ENCODE data around the gene OR2A14.
"Not testable (repeated sequence)": the region's sequence is repeated elsewhere in the genome, so short reads cannot be mapped to it uniquely, and the experiment has no call there.

Gene OR2A14, protein sequence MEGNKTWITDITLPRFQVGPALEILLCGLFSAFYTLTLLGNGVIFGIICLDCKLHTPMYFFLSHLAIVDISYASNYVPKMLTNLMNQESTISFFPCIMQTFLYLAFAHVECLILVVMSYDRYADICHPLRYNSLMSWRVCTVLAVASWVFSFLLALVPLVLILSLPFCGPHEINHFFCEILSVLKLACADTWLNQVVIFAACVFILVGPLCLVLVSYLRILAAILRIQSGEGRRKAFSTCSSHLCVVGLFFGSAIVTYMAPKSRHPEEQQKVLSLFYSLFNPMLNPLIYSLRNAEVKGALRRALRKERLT

DNA sequence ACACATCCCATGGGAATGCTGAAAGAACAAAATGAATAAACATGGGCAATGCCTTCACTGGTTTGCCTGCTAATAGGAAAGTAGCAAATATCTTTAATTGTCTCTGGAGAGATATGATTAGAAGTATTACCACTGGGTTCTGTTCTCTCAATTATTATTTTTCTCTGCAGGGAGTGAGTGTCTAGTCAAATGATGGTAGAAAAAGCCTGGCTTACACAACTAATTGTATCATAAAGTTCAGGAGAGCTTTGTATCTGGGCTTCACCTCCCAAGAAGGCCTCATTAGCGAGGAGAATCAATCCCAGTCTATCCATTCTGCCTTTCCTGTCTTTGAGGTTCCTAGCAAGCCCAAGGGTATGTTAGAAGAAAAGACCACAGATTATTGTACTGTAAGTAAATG lies at the start of gene OR2A14:
Gene OR2A14, plus strand, starts transcription at position 301 of the 400 bp plus-strand sequence. CDS start 5,937 bp downstream, outside the sequence.
- no peak for DNase-seq

DNA sequence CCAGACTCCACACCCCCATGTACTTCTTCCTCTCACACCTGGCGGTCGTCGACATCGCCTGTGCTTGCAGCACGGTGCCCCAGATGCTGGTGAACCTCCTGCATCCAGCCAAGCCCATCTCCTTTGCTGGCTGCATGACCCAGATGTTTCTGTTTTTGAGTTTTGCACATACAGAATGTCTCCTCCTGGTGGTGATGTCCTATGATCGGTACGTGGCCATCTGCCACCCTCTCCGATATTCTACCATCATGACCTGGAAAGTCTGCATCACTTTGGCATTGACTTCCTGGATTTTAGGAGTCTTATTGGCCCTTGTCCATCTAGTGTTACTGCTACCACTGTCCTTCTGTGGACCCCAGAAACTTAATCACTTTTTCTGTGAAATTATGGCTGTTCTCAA lies 48.6 kb upstream of the OR2A14 start:
- DNase-seq = no peak

DNA sequence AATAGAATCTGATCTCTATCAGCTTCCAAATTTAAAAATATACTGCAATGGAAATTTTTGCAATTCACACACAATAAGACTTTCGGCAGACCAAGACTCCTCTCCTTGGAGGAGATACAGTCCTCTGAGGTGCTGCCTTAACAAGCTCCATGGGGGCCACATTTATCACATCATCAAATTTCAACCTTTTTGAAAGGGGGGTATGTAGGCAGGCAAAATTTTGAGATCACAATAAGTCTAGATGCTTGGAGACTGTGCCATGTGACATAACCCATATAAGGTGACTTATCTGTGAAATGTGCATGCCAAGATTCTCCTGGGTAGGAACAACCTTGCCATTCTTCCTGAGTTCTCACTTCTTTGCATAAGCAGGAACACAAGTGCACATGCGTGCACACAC lies 37.0 kb upstream of the OR2A14 start, which contains the start of gene OR2A12:
Gene OR2A12, plus strand, starts transcription at position 301 of the 400 bp plus-strand sequence. CDS start 8,830 bp downstream, outside the sequence.
- DNase-seq = no peak

DNA sequence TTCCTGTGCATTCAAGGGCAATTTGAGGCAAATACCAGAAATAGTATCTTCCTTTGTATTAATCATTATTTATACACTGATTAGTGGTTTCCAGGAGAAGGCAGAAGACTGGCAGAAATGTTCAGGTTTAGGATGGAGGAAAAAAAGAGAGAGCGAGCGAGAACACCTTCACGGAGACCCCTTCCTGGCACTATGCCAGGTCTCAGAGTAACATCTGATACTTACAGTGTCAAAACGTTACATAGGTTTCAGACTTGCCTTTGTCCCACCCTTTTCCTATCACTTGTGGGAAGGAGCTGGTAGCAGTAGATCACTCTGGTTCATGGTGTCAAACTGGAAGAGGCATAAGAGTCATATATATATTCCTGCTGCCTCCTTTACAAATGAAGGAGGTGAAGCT lies 36.2 kb upstream of the OR2A14 start:
- peak; percentile 5 for DNase-seq

DNA sequence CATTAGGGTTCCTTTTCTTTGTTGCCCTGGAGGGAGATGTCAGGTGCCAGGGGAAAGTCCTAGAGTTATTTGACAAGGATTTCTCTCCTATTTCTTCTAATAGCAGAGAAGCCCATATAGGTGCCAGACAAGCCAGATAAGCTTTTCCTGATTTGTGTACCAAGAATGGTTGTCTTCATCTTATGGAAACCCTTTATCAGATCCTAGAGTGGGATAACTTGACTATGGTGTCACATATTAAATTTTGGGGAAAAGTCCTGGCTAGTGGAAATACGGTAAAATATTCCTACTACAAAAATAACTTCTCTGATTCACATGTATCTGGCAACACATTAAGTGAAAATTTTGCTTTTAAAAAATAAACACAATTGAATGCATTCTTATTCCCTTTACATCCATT lies 35.7 kb upstream of the OR2A14 start:
- DNase-seq = no peak

DNA sequence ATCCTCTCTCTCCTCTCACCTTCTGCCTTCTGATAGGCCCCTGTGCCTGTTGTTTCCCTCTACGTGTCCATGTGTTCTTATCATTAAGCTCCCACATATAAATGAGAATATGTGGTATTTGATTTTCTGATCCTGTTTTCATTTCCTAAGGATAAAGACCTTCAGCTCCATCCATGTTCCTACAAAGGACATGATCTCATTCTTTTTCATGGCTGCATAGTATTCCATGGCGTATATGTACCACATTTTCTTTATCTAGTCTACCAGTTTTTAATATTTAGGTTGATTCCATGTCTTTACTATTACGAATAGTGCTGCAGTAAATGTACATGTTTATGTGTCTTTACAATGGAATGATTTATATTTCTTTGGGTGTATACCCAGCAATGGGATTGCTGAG lies 32.3 kb upstream of the OR2A14 start:
- DNase-seq = no peak

DNA sequence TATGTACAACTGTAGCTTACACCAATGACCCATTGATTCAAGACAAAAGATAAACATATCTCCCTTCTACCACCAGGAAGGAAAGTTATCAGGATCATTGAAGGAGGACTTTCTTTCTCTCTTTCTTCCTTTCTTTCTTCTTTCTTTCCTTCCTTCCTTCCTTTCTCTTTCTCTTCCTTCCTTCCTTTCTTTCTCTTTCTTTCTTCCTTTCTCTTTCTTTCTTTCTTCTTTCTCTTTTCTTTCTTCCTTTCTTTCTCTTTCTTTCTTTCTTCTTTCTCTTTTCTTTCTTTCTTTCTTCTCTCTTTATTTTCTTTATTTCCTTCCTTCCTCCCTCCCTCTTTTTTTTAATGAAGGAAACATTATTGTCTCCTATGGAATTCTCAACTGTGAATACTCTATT lies 24.2 kb upstream of the OR2A14 start:
- no peak for DNase-seq

DNA sequence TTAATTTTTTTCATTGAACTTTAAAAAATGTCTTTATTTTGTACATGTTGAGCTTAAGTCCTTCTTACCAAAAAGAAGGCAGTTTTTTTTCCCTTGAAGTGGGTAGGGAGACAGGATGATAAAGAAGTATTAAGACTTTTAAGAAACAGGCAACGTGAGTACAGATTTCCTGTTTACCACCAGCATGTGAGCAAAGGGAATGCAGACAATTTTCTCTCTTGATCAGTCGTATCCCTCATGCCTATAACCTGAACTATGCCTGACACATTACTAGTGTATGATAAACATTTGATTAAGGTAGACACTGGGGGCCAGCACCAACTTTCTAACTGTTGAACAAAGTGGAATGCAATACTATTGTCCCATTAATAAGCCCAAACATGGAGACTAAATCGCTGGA lies 22.4 kb upstream of the OR2A14 start:
- no peak for DNase-seq

DNA sequence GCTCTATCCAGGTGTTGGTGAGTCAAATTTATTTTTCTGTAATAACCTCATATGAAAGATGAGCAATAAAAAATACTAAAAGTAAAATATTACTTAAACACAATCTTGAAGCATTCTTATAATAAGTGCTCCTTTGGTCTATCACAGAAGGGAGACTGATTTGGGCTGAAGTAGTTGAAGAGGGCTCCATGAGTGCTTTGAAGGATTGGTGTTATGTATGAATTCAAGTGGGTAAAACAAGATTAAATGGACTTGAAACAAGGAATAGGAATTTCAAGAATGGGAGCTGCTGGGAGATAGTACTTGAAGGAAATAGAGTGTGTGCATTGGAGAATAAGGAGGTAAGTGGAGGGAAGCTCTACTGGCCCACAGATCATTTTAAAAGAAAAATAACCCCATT lies 20.9 kb upstream of the OR2A14 start:
- no peak for DNase-seq

DNA sequence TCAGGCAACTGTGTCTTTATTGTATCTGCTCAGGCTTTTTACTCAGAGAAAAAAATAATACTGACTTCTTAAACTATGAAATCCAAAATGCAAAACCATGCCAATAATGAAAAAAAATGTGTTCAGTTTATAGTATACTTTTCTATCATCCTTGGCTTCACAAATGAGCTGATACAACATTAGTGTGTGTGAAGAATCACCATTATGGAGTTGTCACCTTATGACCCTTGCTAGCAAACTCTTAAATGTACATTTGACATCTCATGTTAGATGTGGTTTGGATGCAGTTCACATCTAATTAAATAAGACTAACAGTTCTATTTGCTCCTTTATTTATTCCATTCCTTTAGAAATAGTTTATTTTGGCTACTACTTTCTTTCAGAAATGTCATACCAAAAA lies 17.8 kb upstream of the OR2A14 start:
- no peak for DNase-seq

DNA sequence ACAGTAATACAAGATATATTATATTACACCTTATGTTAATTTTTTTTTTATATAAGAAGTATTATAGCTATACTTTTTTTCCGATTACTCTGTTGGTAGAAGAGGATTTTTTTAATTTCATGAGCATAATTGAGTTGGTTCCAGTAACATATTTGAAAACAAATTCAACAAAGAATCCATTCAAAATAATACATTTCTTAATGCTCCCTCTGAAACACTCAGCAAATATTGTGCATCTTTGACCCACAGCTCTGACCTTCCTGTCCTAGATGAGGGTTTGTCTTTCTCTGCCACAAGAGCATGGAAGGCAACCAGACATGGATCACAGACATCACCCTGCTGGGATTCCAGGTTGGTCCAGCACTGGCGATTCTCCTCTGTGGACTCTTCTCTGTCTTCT lies 13.7 kb upstream of the OR2A14 start, which contains the start of gene OR2A2:
Gene OR2A2, plus strand, starts transcription at position 301 of the 400 bp plus-strand sequence. Its CDS starts 0 bp downstream, at position 301.
- DNase-seq = no peak

DNA sequence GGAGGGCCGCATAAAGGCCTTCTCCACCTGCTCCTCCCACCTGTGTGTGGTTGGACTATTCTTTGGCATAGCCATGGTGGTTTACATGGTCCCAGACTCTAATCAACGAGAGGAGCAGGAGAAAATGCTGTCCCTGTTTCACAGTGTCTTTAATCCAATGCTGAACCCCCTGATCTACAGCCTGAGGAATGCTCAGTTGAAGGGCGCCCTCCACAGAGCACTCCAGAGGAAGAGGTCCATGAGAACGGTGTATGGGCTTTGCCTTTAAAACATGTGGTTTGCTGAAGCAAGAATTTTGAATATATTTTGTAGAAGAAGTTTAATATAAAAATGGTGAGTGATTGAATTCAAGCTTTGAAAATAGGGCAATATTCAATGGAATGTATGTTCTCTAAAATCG lies 12.7 kb upstream of the OR2A14 start:
- no peak for DNase-seq

DNA sequence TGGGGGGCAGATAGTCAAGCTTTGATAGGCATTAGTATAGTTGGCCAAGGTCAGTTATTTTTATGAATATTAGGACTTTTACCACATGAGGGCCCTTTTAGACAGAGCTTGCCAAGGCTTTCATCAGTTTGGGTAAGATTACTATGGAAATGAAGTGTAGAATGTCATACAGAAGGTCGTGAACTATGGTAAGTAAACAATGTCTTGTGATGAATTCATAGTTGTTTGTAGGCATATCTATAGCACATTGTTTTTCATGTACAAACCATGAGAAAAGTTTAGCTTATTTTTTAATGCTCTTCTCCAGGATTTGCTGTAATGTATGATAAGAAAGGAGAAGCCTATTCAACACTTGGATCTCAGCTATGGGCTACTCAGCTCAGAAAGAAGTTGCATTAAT lies 9.3 kb upstream of the OR2A14 start:
- DNase-seq = no peak

DNA sequence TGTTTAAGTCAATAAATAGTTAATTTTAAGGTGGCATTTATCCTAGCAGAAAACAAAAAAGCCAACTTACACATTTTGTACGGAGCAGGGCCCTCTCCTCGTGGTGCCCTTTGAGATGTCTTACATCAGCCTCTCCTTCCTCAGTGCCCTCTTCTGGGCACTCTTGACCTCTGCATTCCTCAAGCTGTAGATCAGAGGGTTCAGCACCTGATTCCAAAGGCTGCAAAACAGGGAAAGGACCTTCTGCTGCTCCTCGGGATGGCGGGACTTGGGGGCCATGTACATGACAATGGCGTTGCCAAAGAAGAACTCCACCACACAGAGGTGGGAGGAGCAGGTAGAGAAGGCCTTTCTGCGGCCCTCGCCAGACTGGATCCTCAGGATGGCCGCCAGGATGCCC lies 4.6 kb upstream of the OR2A14 start:
- no peak for DNase-seq

DNA sequence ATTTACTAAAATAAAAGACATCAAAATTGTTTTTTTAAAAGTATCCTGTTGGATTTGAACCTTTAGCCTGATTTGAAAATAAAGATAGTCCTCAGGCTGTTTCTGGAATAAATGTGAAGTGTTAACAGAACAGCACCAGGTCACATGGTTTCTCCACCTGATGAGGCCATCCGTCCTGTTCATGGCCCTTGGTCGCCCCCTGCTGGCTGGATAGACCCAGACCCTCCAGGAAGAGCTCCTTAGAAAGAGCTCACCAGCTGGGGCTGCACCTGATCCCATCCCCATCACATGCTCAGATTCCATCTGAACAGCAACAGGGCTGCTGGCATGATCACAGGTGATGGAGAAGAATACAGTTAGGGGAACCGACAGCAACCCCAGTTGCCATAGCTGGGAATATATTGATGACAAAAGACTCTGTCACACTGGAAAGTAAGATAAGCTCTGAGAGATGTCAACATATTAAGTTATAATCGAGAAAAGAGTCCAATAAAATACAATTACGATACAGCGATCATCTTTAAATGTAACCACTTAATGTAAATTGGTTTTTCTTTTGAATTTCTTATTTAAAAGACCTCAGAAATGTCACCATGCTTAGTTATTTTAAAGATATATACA lies 4.8 kb downstream of the OR2A14 start:
- DNase-seq = peak; percentile 83

DNA sequence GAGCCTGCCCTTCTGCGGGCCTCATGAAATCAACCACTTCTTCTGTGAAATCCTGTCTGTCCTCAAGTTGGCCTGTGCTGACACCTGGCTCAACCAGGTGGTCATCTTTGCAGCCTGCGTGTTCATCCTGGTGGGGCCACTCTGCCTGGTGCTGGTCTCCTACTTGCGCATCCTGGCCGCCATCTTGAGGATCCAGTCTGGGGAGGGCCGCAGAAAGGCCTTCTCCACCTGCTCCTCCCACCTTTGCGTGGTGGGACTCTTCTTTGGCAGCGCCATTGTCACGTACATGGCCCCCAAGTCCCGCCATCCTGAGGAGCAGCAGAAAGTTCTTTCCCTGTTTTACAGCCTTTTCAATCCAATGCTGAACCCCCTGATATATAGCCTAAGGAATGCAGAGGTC lies 6.6 kb downstream of the OR2A14 start:
- DNase-seq = not testable (repeated sequence)

DNA sequence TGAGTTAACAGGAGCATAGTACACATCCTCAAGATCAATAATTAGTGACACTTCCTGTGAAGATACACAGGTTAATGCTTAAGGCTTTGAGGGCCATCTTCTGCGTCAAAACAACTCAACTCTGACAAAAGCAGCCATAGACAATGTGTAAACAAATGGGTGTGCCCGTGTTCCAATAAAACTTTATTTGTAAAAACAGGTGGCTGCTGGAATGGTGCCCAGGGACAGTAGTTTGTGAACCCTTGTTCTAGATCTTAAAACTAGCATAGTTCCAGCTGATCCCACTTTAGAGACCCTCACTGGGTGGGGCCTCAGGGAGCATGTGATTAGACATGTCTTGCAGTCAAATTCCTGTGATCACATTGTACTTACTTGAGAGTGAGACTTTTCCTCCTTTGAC lies 7.8 kb downstream of the OR2A14 start:
- DNase-seq = no peak

DNA sequence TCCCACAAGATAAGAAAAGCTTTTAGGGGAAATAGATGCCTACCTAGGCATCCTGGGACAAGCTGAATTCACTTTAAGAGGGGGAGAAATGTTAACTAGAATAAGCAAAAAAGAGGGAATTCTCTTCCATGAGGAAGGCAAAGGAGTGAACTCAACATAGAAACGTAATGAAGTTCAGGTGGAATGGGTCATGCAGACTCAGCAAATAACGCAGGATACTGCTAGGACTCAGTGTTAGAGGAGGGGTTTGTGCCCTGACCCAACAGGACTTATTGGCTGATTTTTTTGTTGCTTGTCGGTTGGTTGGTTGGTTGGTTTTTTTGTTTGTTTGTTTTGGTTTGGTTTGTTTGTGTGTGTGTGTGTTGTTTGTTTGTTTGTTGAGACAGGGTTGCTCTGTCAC lies 9.3 kb downstream of the OR2A14 start:
- no peak for DNase-seq

DNA sequence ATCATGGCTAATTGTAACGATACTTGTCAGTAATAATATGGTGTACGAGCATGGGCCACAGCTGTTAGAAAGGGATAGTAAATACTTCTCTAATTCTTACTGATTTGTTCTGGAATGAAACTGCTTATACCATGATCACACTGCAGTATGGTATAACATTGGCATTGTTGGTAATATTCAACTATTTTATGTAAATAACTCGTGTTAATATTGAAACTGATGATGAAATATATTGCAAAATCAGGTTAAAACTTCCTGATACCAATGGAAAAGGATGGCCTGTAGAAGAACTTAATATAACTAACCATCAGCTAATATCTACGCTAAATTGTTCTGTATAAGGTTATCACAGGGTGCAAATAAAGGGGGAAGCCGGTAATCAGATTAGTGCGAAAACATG lies 10.3 kb downstream of the OR2A14 start:
- DNase-seq = no peak

DNA sequence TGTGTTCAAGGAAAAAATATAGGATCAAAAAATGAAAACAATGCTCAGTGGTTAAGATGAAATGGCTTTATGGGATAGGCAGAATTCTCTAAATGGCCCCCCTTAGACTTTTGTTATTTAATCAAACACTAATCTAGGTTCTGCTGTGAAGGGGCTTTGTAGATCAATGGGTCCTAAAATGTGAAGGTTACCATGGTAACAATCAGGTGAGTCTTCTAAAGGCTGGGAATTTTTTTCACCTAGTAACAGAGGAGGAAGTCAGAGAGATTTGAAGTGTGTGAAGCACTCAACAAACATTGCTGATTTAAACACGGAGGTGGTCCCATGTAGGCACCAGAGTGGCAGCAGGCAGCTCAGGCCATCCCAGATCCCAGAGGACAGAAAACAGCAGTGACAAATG lies 11.1 kb downstream of the OR2A14 start:
- no peak for DNase-seq

DNA sequence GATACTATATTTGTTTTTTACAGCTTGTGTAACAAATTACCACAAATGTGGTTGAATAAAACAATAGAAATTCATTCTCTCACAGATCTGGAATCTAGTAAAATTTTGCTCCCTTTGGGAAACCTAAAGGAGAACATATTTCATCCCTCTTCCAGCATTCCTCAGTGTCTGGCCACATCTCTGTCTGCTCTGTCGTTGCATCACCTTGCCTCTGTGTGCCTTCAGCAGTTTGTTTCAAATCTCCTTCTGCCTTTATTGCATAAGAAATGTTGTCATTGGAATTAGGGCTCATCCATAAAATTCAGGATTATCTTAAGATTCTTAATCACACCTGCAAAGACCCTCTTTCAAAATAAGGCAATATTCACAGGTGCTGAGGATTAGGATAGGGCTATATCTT lies 14.5 kb downstream of the OR2A14 start:
- no peak for DNase-seq

DNA sequence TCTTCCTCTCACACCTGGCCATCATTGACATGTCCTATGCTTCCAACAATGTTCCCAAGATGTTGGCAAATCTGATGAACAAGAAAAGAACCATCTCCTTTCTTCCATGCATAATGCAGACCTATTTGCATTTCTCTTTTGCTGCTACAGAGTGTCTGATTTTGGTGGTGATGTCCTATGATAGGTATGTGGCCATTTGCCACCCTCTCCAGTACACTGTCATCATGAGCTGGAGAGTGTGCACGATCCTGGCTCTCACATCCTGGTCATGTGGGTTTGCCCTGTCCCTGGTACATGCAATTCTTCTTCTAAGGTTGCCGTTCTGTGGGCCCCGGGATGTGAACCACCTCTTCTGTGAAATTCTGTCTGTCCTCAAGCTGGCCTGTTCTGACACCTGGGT lies 19.2 kb downstream of the OR2A14 start:
- DNase-seq = no peak

DNA sequence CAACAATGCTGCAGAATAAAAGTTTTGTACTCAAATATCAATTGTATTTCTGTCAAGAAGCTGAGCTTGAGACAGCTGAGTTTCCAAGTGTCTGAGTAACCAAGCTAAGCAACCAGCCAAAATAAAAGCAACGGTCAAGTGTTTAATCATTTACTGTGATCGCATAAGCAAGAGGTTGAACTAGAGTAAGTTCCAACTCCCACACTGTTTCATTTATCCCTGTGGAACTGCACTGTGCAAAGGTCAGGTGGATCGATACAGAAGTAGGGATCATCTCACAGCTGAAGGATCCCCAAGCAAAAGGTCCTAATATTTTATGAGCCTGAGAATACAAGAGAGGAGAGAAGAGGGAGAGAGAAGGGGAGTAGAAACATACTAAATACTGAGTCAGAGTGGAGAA lies 21.4 kb downstream of the OR2A14 start:
- no peak for DNase-seq

DNA sequence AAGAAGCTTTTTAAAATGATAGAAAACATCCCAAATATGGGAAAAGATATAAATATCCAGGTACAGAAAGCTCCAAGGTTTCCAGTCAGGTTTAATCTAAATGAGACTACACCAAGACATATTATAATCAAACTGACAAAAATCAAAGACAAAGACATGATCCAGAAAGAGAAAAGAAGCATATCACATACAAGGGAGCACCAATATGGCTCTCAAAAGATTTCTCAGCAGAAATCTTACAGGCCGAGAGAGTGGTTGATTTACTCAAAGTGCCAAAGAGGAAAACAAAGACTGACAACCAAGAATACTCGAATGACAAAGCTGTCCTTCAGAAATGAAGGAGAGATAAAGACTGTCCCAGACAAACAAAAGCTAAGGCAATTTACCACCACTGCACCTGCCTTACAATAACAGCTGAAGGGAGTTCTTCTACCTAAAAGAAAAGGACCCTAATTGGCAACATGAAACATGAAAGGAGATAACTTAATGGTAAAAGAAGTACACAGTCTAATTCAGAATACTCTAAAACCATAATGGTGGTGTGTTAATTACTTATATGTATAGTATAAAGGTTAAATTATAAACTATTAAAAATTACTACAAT lies 25.4 kb downstream of the OR2A14 start:
- DNase-seq = no peak
